ENCODE results near the gene EXOC2. TPM values are rescaled to one million over a fixed set of nuclear protein-coding genes. Genes with fewer than 3 reads are reported as not detected.

EXOC2 gene
- total RNA-seq, 1 experiment from 2014 or later = 30.5 TPM

- no peak for ATAC-seq
These were observed 194.1 kb downstream of the EXOC2 start for GRCh38 chr6:498795-499231.

GRCh38 chr6:497258-497657, 195.7 kb downstream of the EXOC2 start:
- Histone ChIP-seq H3K27me3 (ENCODE audit: control insufficient read depth, insufficient read depth, low read length) (no peaks in the 10 kb centered on the region), H3K27ac (ENCODE audit: low read length) (no peak overlapping the region), H3K9me3 (ENCODE audit: control insufficient read depth, insufficient read depth, low read depth, low read length) (no peaks in the 10 kb centered on the region), H3K4me1 (ENCODE audit: control insufficient read depth, insufficient read depth, low read length) (no peaks in the 10 kb centered on the region), H3K36me3 (ENCODE audit: control insufficient read depth, insufficient read depth, low read length) (no peaks in the 10 kb centered on the region), H3K4me3 (ENCODE audit: low read depth in 2 of 2, low read length in 2 of 2) (no peak overlapping the region)
- intact Hi-C loops (cut with micrococcal nuclease; ENCODE audit: unreplicated experiment) (no loop called here), in situ Hi-C loops (cut with HindIII; ENCODE audit: low pct_unique_long_range_greater_than_20kb, low sequenced_read_pairs) (no loop called here)
- no peak for ATAC-seq
- TF ChIP-seq POLR2AphosphoS5 (IDR thresholded peaks at IDR 0.05; ENCODE audit: low read depth, low read length) (no peak), TCF7L2 (IDR thresholded peaks at IDR 0.05; ENCODE audit: low read depth, low read length) (no peak), REST (IDR thresholded peaks at IDR 0.05; ENCODE audit: insufficient read depth in 1 of 2, low read depth in 2 of 2, low read length in 1 of 2) (no peak), CTCF (IDR thresholded peaks at IDR 0.05) (no peak), SIN3A (IDR thresholded peaks at IDR 0.05; ENCODE audit: borderline replicate concordance, insufficient read depth, low read depth, low read length) (no peak)
- DNase-seq (ENCODE audit: low read depth, low spot score) = no peak
- BruUV-seq (replicated peaks) = no TSS peak
- ChIA-PET CTCF (no interaction called here), POLR2A (no interaction called here)

More at GRCh38 chr6:498795-499231, 194.1 kb downstream of the EXOC2 start:
- Histone ChIP-seq H3K27me3 (ENCODE audit: control insufficient read depth, insufficient read depth, low read length) (no peaks in the 10 kb centered on the region), H3K9me3 (ENCODE audit: control insufficient read depth, insufficient read depth, low read depth, low read length) (no peaks in the 10 kb centered on the region), H3K4me1 (ENCODE audit: control insufficient read depth, insufficient read depth, low read length) (no peaks in the 10 kb centered on the region), H3K27ac (ENCODE audit: low read length) (no peak overlapping the region), H3K36me3 (ENCODE audit: control insufficient read depth, insufficient read depth, low read length) (no peaks in the 10 kb centered on the region), H3K4me3 (ENCODE audit: low read depth in 2 of 2, low read length in 2 of 2) (no peak overlapping the region)
- DNase-seq (ENCODE audit: low read depth, low spot score) = no peak
- BruUV-seq (replicated peaks) = no TSS peak
- intact Hi-C loops (cut with micrococcal nuclease; ENCODE audit: unreplicated experiment) (no loop called here), in situ Hi-C loops (cut with HindIII; ENCODE audit: low pct_unique_long_range_greater_than_20kb, low sequenced_read_pairs) (no loop called here)
- TF ChIP-seq CTCF (IDR thresholded peaks at IDR 0.05) (no peak), REST (IDR thresholded peaks at IDR 0.05; ENCODE audit: insufficient read depth in 1 of 2, low read depth in 2 of 2, low read length in 1 of 2) (no peak), SIN3A (IDR thresholded peaks at IDR 0.05; ENCODE audit: borderline replicate concordance, insufficient read depth, low read depth, low read length) (no peak), TCF7L2 (IDR thresholded peaks at IDR 0.05; ENCODE audit: low read depth, low read length) (no peak), POLR2AphosphoS5 (IDR thresholded peaks at IDR 0.05; ENCODE audit: low read depth, low read length) (no peak)
- CTCF ChIA-PET = no interaction called here
- POLR2A ChIA-PET = interaction anchor here (0.6 kb wide), 1 partner anchor 26 kb away, joined by 9 read pairs; no protein-coding TSS in a partner anchor

Data from Panc1 (cell line).